Measurements from ENCODE around the gene CEMP1.
"Not testable (repeated sequence)": the region's sequence is repeated elsewhere in the genome, so short reads cannot be mapped to it uniquely, and the experiment has no call there.

Gene CEMP1

DNA sequence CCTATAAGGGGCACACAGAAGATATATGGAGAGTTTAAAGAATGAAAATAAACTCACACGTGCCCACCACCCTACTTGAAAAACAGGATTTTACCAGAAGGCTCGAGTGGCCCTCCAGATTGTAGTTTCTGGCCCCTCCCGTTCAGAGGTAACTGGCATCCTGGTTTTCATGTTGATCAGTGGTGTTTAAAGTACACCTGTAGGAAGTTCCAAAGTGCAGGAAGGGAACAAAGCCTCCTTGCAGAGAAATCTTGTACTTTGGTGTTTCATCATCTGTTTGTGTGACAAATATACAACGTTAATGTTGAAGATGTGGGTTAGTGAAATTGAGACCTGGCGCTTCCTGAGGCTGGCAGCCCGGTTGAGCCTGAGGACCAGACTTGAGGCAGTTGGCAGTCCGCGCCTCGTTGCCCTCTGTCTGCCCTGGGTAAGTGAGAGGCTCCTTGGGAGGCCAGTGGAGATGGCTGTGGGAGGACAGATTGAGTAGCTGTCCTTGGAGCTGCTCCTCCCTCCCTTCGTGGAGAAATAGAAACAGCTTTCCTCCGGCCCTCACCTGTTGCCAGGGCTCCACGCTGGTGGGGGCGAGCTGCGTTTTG, 19.2 kb upstream of the CEMP1 start:
- H3K36me3 Mint-ChIP-seq (ENCODE audit: low read depth), result peaks cover 11% of the 10 kb centered on the region
- H3K27me3 Mint-ChIP-seq; intact Hi-C loops (cut with micrococcal nuclease); H3K4me3 Mint-ChIP-seq; H3K27ac Mint-ChIP-seq; H3K4me1 Mint-ChIP-seq (ENCODE audit: low read depth); H3K9me3 Mint-ChIP-seq: not testable (repeated sequence)

DNA sequence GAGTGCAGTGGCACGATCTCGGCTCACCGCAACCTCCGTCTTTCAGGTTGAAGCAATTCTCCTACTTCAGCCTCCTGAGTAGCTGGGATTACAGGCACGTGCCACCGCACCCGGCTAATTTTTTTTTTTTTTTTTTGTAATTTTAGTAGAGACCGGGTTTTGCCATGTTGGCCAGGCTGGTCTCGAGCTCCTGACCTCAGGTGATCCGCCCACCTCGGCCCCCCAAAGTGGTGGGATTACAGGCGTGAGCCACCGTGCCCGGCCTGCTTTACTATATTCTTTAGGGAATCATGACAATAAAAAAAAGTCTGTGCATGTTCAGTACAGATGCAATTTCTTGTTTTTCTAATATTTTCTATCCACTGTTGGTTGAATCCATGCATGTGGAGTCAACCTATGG, 12.6 kb upstream of the CEMP1 start:
- peaks cover 40% of the 10 kb centered on the region for H3K4me1 Mint-ChIP-seq (ENCODE audit: low read depth)
- not testable (repeated sequence) for H3K9me3 Mint-ChIP-seq

GRCh38 chr16:2541409-2541808, 10.2 kb upstream of the CEMP1 start:
- Mint-ChIP-seq H3K4me3 (peak overlapping the region; percentile 47), H3K27ac (peak overlapping the region; percentile 49), H3K4me1 (ENCODE audit: low read depth) (peaks cover 48% of the 10 kb centered on the region), H3K36me3 (ENCODE audit: low read depth) (peaks cover 62% of the 10 kb centered on the region)
- H3K27me3 Mint-ChIP-seq; intact Hi-C loops (cut with micrococcal nuclease); H3K9me3 Mint-ChIP-seq: not testable (repeated sequence)

More for the DNA sequence above, 12.6 kb upstream of the CEMP1 start:
- intact Hi-C loops (cut with micrococcal nuclease); H3K4me3 Mint-ChIP-seq; H3K27ac Mint-ChIP-seq; H3K27me3 Mint-ChIP-seq: not testable (repeated sequence)
- H3K36me3 Mint-ChIP-seq (ENCODE audit: low read depth), result peaks cover 61% of the 10 kb centered on the region

- Mint-ChIP-seq H3K27ac (peak overlapping the region; percentile 49), H3K36me3 (ENCODE audit: low read depth) (peaks cover 57% of the 10 kb centered on the region), H3K4me1 (ENCODE audit: low read depth) (peaks cover 53% of the 10 kb centered on the region)
- H3K4me3 Mint-ChIP-seq; H3K9me3 Mint-ChIP-seq; intact Hi-C loops (cut with micrococcal nuclease); H3K27me3 Mint-ChIP-seq: not testable (repeated sequence)
These were observed 9.7 kb upstream of the CEMP1 start for GRCh38 chr16:2540912-2541311.

DNA sequence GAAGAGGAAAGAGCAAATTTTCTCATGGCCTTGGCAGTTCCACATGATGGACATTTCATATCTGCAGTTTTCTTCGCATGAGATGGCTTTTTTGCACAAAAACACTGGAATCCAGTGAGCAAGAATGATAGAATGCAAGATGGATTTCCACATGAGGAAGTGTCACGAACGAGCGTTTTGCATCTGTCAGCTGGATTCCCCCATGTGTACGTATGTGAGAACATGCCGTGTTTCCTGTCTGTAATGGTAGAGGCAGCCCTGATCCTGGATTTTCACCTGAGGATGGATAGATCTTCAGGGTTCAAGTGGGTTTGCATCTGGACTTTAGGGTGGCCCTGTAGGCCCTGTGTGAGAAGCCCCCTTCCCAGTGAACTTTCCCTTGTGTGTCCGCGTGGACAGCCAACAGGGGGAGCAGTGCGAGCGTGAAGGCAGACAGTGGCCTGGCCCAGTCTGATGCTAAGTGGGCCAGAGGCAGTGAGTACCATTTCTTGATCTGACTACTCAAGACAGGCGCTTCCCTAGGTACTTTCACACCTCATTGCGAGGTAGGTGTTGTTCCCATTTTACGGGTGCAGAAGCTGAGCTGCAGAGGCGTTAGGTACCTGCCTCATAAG, 8.7 kb upstream of the CEMP1 start:
- H3K4me1 Mint-ChIP-seq (ENCODE audit: low read depth), result peaks cover 57% of the 10 kb centered on the region
- intact Hi-C loops (cut with micrococcal nuclease); H3K27me3 Mint-ChIP-seq; H3K9me3 Mint-ChIP-seq: not testable (repeated sequence)
- peak overlapping the region; percentile 76 for H3K4me3 Mint-ChIP-seq
- H3K36me3 Mint-ChIP-seq (ENCODE audit: low read depth), result peaks cover 49% of the 10 kb centered on the region
- H3K27ac Mint-ChIP-seq, result peak overlapping the region; percentile 49

- peak overlapping the region; percentile 49 for H3K27ac Mint-ChIP-seq
- H3K36me3 Mint-ChIP-seq (ENCODE audit: low read depth), result peaks cover 43% of the 10 kb centered on the region
- intact Hi-C loops (cut with micrococcal nuclease); H3K27me3 Mint-ChIP-seq; H3K9me3 Mint-ChIP-seq: not testable (repeated sequence)
- H3K4me3 Mint-ChIP-seq, result peak overlapping the region; percentile 76
- peaks cover 60% of the 10 kb centered on the region for H3K4me1 Mint-ChIP-seq (ENCODE audit: low read depth)
These were observed 8.1 kb upstream of the CEMP1 start for GRCh38 chr16:2539192-2539844.

DNA sequence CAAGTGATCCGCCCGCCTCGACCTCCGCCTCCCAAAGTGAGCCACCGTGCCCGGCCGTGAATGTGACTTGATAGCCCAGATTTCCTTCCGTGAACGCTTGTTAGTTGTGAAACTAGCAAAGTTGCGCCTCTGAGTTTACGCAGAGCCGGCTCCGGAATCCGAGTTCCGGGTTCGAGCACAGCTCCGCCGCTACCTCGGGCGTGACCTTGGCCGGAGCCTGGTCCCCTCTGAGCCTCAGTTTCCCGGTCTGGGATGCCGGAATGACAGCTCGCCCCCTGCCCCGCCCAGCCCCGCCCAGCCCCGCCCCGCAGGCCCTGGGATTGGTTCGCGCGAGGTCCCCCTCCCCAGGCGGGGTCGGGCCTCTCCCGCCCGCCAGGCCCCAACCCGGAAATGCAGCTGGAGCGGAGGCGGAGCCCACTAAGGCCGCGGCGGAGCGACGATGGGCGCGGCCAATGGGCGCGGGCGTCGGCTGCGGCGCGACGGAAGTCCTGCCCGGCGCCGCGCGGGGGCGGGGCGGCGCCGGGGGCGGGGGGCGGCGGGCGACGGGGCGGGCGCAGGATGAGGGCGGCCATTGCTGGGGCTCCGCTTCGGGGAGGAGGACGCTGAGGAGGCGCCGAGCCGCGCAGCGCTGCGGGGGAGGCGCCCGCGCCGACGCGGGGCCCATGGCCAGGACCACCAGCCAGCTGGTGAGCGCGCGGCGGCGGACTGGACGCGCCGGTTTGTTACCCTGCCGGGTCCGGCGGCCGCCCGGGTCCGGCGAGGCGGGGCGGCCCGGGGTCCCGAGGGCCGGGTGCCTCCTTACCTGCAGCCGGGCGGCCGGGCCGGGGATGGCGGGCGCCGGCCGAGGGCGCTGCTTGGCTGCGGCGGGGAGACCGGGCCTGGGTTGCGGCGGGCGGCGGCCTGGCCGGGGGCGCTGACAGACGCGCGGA, 6.5 kb upstream of the CEMP1 start, which contains the start of gene PDPK1:
TSS of gene PDPK1 (plus strand) at position 571 of the 929 bp plus-strand sequence. CDS start at position 663, 92 bp downstream.
- intact Hi-C loops (cut with micrococcal nuclease), result loop anchor here (2.0 kb wide), 1 partner anchor 17 kb away; the partner anchor contains the start of gene AMDHD2
- Mint-ChIP-seq H3K27me3 (no peaks in the 10 kb centered on the region), H3K36me3 (ENCODE audit: low read depth) (peaks cover 38% of the 10 kb centered on the region), H3K27ac (peak within 1 kb of the TSS; percentile 92), H3K4me1 (ENCODE audit: low read depth) (peaks cover 62% of the 10 kb centered on the region), H3K9me3 (no peaks in the 10 kb centered on the region), H3K4me3 (peak within 1 kb of the TSS; percentile 82)

DNA sequence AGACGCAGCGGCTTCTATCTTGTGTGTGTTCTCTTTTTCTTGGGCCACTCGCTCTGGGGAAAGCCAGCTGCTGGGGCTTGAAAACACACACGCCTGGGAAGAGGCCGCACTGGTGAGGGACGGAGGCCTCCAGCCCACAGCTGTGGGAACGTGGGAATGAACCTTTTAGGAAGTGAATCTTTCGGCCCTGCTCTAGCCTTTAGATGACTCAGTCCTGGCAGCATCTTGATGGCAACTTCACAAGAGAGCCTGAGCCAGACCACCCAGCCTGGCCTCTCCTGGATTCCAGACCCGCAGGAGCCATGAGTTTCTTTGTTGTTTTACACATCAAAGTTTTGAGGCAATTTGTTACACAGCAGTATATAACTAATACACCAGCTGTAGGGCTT, 4.4 kb upstream of the CEMP1 start:
- H3K36me3 Mint-ChIP-seq (ENCODE audit: low read depth), result peaks cover 33% of the 10 kb centered on the region
- intact Hi-C loops (cut with micrococcal nuclease), result loop anchor here (2.0 kb wide), 1 partner anchor 15 kb away; the partner anchor contains the start of gene AMDHD2
- H3K27ac Mint-ChIP-seq, result peak overlapping the region; percentile 92
- H3K4me3 Mint-ChIP-seq, result peak overlapping the region; percentile 30
- H3K27me3 Mint-ChIP-seq, result no peaks in the 10 kb centered on the region
- H3K9me3 Mint-ChIP-seq, result no peaks in the 10 kb centered on the region
- H3K4me1 Mint-ChIP-seq (ENCODE audit: low read depth), result peaks cover 69% of the 10 kb centered on the region

DNA sequence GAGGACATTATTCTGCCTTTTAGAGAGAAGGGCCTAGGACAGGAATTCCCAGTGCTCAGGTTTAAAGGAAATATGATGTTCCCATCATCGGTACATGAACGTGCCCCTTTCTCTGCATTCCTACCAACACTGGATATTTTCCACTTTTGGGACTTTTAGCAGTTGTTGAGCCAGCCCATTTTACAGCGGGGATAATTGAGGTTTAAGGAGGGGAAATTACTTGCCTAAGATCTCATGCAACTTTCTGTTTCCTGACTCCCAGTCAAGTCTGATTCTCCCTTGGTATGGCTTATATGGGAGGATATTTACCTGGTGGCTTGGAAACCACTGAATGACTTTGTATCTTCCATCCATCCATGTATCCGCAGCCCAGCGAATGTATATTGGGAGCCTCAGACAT, 3.1 kb upstream of the CEMP1 start:
- H3K4me3 Mint-ChIP-seq; intact Hi-C loops (cut with micrococcal nuclease); H3K27me3 Mint-ChIP-seq; H3K9me3 Mint-ChIP-seq: not testable (repeated sequence)
- Mint-ChIP-seq H3K36me3 (ENCODE audit: low read depth) (peaks cover 33% of the 10 kb centered on the region), H3K4me1 (ENCODE audit: low read depth) (peaks cover 69% of the 10 kb centered on the region), H3K27ac (peak overlapping the region; percentile 97)

DNA sequence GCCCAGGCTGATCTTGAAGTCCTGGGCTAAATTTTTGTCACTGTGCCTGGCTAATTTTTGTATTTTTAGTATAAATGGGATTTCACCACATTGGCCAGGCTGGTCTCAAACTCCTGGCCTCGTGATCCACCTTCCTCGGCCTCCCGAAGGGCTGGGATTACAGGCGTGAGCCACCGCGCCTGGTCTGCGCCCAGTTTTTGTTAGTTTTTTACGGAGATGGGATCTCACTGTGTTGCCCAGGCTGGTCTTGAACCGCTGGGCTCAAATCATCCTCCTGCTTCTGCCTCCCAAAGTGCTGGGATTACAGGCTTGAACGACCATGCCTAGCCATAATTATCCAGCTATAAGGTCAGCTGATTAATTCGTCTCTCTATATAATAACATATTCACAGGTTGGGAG, 2.7 kb upstream of the CEMP1 start:
- Mint-ChIP-seq H3K4me1 (ENCODE audit: low read depth) (peaks cover 64% of the 10 kb centered on the region), H3K9me3 (no peaks in the 10 kb centered on the region), H3K27ac (peak overlapping the region; percentile 97), H3K4me3 (no peak overlapping the region), H3K27me3 (no peaks in the 10 kb centered on the region), H3K36me3 (ENCODE audit: low read depth) (peaks cover 33% of the 10 kb centered on the region)
- intact Hi-C loops (cut with micrococcal nuclease), result no loop called here

DNA sequence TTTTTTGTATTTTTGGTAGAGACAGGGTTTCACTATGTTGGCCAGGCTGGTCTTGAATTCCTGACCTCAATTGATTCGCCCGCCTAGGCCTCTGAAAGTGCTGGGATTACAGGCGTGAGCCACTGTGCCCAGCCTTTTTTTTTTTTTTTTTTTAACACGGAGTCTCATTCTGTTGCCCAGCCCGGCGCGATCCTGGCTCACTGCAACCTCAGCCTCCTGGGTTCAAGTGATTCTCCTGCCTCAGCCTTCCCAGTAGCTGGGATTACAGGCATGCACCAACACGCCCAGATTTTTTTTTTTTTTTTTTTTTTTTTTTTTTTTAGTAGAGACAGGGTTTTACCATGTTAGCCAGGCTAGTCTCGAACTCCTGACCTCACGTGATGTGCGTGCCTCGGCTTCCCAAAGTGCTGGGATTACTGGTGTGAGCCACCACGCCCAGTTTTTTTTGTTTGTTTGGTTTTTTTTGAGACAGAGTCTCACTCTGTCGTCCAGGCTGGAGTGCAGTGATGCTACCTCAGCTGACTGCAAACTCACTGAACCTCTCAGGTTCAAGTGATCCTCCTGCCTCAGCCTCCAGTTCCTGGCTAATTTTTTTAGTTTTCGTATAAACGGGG, 2.0 kb upstream of the CEMP1 start:
- H3K4me1 Mint-ChIP-seq (ENCODE audit: low read depth), result peaks cover 60% of the 10 kb centered on the region
- H3K27me3 Mint-ChIP-seq; intact Hi-C loops (cut with micrococcal nuclease): not testable (repeated sequence)

DNA sequence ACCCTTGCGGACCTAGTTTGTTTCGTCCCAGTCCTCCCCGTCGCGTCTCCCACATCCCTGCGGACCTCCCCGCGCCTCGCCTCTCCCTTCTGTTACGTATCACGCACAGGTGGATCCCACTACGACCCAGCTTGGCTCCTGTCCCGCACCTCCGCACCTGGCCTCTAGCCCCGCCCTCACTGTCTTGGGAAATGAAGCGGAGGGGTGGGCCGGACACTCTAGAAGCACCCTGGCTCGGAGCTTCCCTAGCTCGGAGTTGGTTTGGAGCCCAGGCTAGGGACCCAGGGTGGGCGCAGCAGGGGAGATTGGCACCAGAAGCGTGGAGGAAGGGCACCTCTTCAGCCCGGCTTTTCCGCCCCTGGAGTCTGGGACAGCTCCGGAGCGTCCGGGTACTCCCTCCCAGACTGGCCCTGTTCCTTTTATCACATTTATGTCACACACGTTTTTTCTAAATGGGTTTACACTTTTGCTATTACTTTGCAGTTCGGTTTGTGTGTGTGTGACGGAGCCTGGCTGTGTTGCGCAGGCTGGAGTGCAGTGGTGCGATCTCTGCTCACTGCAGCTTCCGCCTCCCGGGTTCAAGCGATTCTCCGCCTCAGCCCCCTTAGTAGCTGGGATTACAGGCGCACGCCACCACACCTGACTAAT, 1.4 kb upstream of the CEMP1 start:
- H3K36me3 Mint-ChIP-seq (ENCODE audit: low read depth), result peaks cover 41% of the 10 kb centered on the region
- no peaks in the 10 kb centered on the region for H3K9me3 Mint-ChIP-seq
- intact Hi-C loops (cut with micrococcal nuclease), result no loop called here
- H3K27ac Mint-ChIP-seq, result peak overlapping the region; percentile 97
- no peaks in the 10 kb centered on the region for H3K27me3 Mint-ChIP-seq
- H3K4me3 Mint-ChIP-seq, result peak overlapping the region; percentile 89
- peaks cover 60% of the 10 kb centered on the region for H3K4me1 Mint-ChIP-seq (ENCODE audit: low read depth)

More for the DNA sequence above, 2.0 kb upstream of the CEMP1 start:
- peak overlapping the region; percentile 89 for H3K4me3 Mint-ChIP-seq
- not testable (repeated sequence) for H3K9me3 Mint-ChIP-seq
- peaks cover 34% of the 10 kb centered on the region for H3K36me3 Mint-ChIP-seq (ENCODE audit: low read depth)
- H3K27ac Mint-ChIP-seq, result peak overlapping the region; percentile 97

Measured in dendritic cell treated with granulocyte-macrophage colony-stimulating factor and Interleukin-4, amounts not matched to agents 40 ng/mL and 50 ng/mL, for 4 days (primary cell).